ENCODE data around the gene ASCC3. TPM values are rescaled to one million over a fixed set of nuclear protein-coding genes. Genes with fewer than 3 reads are reported as not detected.

Gene ASCC3
- total and polyA plus RNA-seq, 2 of the 4 experiments (the other 2 are of a cell fraction) = 25.8 to 104 TPM

DNA sequence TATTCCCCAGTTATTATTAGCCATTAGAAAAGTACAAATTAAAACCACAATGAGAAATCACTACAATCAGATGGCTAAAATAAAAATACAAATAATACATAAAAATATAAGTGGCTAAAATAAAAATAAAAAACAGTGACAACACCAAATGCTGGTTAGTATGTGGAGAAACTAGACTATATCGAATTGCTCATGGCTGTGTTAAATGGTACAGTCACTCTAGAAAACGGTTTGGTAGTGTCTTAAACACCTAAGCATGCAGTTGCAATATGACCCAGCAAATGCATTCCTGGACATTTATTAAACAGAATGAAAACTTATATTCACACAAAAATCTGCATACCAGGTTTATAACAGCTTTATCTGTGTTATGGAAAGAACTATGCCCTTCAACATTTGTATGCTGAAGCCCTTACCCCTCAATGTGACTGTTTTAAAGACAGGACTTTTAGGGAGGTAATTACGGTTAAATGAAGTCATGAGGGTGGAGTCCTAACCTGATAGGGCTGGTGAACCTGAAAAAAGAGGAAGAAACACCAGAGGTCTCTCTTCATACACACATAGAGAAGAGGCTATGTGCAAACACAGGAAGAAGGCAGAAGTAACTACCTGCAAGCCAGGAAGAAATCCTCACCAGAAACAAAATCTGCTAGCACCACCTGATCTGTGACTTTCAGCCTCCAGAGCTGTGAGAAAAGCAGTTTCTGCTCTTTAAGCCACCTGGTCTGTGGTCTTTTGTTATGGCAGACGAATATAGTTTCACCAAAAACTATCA is 84.9 kb downstream of the ASCC3 start:
- no CpG with 5 or more reads among the region's 4 CpGs for WGBS, 2 experiments (ENCODE audit: extremely low coverage in 2 of 2, insufficient read length in 1 of 2)
- no peak overlapping the region for H3K56ac ChIP-seq (ENCODE audit: extremely low read depth, insufficient read depth, low read length)
- H3K9ac ChIP-seq (ENCODE audit: low read depth, low read length) = no peak overlapping the region
- no peak overlapping the region for H4K91ac ChIP-seq (ENCODE audit: insufficient read depth, low read depth, low read length)
- H3K36me3 ChIP-seq (ENCODE audit: control insufficient read depth, insufficient read depth, low read length) = peaks cover 4% of the 10 kb centered on the region; the same call in 1 of the 2 replicates
- no peak overlapping the region for H3K14ac ChIP-seq (replicated peaks; ENCODE audit: low read depth, low read length)
- no peak overlapping the region for H2BK20ac ChIP-seq (ENCODE audit: low read depth, low read length)
- H3K23ac ChIP-seq (ENCODE audit: low read depth, low read length) = no peak overlapping the region
- peaks cover 3 to 9% of the 10 kb centered on the region in 2 experiments; a peak in 3 of 4 replicates for H3K79me1 ChIP-seq (ENCODE audit: low read depth in 1 of 2, low read length in 2 of 2)
- H3K4me1 ChIP-seq (ENCODE audit: control insufficient read depth, insufficient read depth, low read length) = no peaks in the 10 kb centered on the region
- in situ Hi-C loops (cut with MboI; ENCODE audit: low sequenced_read_pairs) = no loop called here
- H2AFZ ChIP-seq (replicated peaks; ENCODE audit: low read length, poor library complexity) = no peak overlapping the region
- H2AK9ac ChIP-seq (replicated peaks; ENCODE audit: low read depth, low read length, poor library complexity) = no peak overlapping the region
- no peaks in the 10 kb centered on the region for H3K9me1 ChIP-seq (ENCODE audit: insufficient read depth, low read length)
- H4K20me1 ChIP-seq (ENCODE audit: insufficient read depth, low read length) = no peaks in the 10 kb centered on the region
- no peak overlapping the region for H2AK5ac ChIP-seq (ENCODE audit: low read depth, low read length)
- no peak for DNase-seq
- POLR2A ChIA-PET (ENCODE audit: unreplicated experiment) = no interaction called here
- H2BK5ac ChIP-seq (ENCODE audit: low read depth, low read length, poor library complexity, severe bottlenecking) = no peak overlapping the region
- H2BK120ac ChIP-seq (ENCODE audit: low read depth, low read length) = no peak overlapping the region
- H3K4me3 ChIP-seq (ENCODE audit: insufficient read depth, low read depth, low read length) = no peak overlapping the region
- H3K27ac ChIP-seq (ENCODE audit: insufficient read depth, low read length) = no peak overlapping the region
- BruUV-seq (replicated peaks) = no TSS peak
- no peak for ATAC-seq (ENCODE audit: low read depth)
- intact Hi-C loops (cut with micrococcal nuclease) = no loop called here
- dilution Hi-C loops (cut with HindIII; ENCODE audit: low sequenced_read_pairs, unreplicated experiment) = no loop called here
- no peak overlapping the region for H3K18ac ChIP-seq (ENCODE audit: low read depth, low read length)
- no peak overlapping the region for H2BK15ac ChIP-seq (ENCODE audit: low read depth, low read length)
- H4K8ac ChIP-seq (ENCODE audit: low read depth in 2 of 2, low read length in 2 of 2) = no peak overlapping the region
- CTCF ChIA-PET = no interaction called here
- H3K9me3 ChIP-seq (ENCODE audit: control insufficient read depth, insufficient read depth, low read length) = no peaks in the 10 kb centered on the region
- H3K27me3 ChIP-seq (ENCODE audit: control insufficient read depth, insufficient read depth, low read length) = no peaks in the 10 kb centered on the region
- no peak overlapping the region for H3K4me2 ChIP-seq (ENCODE audit: low read depth, low read length)
- TF ChIP-seq, protein P1, sequence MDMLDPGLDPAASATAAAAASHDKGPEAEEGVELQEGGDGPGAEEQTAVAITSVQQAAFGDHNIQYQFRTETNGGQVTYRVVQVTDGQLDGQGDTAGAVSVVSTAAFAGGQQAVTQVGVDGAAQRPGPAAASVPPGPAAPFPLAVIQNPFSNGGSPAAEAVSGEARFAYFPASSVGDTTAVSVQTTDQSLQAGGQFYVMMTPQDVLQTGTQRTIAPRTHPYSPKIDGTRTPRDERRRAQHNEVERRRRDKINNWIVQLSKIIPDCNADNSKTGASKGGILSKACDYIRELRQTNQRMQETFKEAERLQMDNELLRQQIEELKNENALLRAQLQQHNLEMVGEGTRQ (IDR thresholded peaks at IDR 0.05; ENCODE audit: low read depth, low read length) = no peak
- TF ChIP-seq RAD21 (IDR thresholded peaks at IDR 0.05; ENCODE audit: low read length) = no peak
- no peak for TF ChIP-seq FOS (IDR thresholded peaks at IDR 0.05; ENCODE audit: low read depth, low read length)
- no peak for TF ChIP-seq POLR2A (IDR thresholded peaks at IDR 0.05; ENCODE audit: low read depth, low read length)
- TF ChIP-seq CEBPB (IDR thresholded peaks at IDR 0.05; ENCODE audit: low read depth, low read length) = no peak
- no peak for TF ChIP-seq SMC3 (IDR thresholded peaks at IDR 0.05; ENCODE audit: low read depth, low read length)
- TF ChIP-seq BHLHE40 (IDR thresholded peaks at IDR 0.05; ENCODE audit: low read depth, low read length) = no peak
- no peak for TF ChIP-seq MXI1 (IDR thresholded peaks at IDR 0.05; ENCODE audit: borderline replicate concordance, low read depth, low read length)
- no peak for TF ChIP-seq MAZ (IDR thresholded peaks at IDR 0.05; ENCODE audit: borderline replicate concordance, low read depth, low read length)
- TF ChIP-seq MAFK (IDR thresholded peaks at IDR 0.05; ENCODE audit: low read depth, low read length) = no peak
- no peak for TF ChIP-seq RCOR1 (IDR thresholded peaks at IDR 0.05; ENCODE audit: insufficient replicate concordance, low read length)
- TF ChIP-seq RFX5 (IDR thresholded peaks at IDR 0.05; ENCODE audit: low read depth, low read length) = no peak
- no peak for TF ChIP-seq CHD1 (IDR thresholded peaks at IDR 0.05; ENCODE audit: low read depth, low read length)
- TF ChIP-seq, protein P2, sequence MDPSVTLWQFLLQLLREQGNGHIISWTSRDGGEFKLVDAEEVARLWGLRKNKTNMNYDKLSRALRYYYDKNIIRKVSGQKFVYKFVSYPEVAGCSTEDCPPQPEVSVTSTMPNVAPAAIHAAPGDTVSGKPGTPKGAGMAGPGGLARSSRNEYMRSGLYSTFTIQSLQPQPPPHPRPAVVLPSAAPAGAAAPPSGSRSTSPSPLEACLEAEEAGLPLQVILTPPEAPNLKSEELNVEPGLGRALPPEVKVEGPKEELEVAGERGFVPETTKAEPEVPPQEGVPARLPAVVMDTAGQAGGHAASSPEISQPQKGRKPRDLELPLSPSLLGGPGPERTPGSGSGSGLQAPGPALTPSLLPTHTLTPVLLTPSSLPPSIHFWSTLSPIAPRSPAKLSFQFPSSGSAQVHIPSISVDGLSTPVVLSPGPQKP (IDR thresholded peaks at IDR 0.05; ENCODE audit: borderline replicate concordance, low read depth, low read length) = no peak
- TF ChIP-seq NFE2L2 (IDR thresholded peaks at IDR 0.05; ENCODE audit: low read depth, low read length) = no peak
- TF ChIP-seq, protein P3, sequence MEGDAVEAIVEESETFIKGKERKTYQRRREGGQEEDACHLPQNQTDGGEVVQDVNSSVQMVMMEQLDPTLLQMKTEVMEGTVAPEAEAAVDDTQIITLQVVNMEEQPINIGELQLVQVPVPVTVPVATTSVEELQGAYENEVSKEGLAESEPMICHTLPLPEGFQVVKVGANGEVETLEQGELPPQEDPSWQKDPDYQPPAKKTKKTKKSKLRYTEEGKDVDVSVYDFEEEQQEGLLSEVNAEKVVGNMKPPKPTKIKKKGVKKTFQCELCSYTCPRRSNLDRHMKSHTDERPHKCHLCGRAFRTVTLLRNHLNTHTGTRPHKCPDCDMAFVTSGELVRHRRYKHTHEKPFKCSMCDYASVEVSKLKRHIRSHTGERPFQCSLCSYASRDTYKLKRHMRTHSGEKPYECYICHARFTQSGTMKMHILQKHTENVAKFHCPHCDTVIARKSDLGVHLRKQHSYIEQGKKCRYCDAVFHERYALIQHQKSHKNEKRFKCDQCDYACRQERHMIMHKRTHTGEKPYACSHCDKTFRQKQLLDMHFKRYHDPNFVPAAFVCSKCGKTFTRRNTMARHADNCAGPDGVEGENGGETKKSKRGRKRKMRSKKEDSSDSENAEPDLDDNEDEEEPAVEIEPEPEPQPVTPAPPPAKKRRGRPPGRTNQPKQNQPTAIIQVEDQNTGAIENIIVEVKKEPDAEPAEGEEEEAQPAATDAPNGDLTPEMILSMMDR (conservative IDR thresholded peaks at IDR 0.05; ENCODE audit: low read depth, low read length) = no peak
- no peak overlapping the region for H4K5ac ChIP-seq (ENCODE audit: low read depth, low read length)
- no peak overlapping the region for H3K4ac ChIP-seq (ENCODE audit: low read depth, low read length)
